Kidney epithelial cell (primary cell): Measurements from ENCODE around the gene GRIK4. TPM values are rescaled to one million over a fixed set of nuclear protein-coding genes. Genes with fewer than 3 reads are reported as not detected.

Experiments
- DNase-seq: peaks from one replicate; pipeline ENCODE4 v3.0.0-alpha.2; 2010; ENCODE audit warnings: low read depth
- H3K27me3 ChIP-seq: 2 replicates; pipeline ENCODE4 v1.6.0; 2011; ENCODE audit warnings: low read length; ENCODE audit not compliant: control insufficient read depth, insufficient read depth
- H3K36me3 ChIP-seq: 2 replicates; pipeline ENCODE4 v1.5.1; 2011; ENCODE audit warnings: low read length; ENCODE audit not compliant: control insufficient read depth, insufficient read depth
- H3K4me3 ChIP-seq: 2 replicates; pipeline ENCODE4 v1.5.1; 2011; ENCODE audit warnings: low read depth, mild to moderate bottlenecking, control low read depth, low read length
- total RNA-seq: library from RNA; depleted of rRNA; stranded (reverse); fragments of >200 nt; gene quantifications from 2 replicates; pipeline ENCODE4 v1.2.3, GENCODE V29; 2015
- TF ChIP-seq, protein P1 (sequence below): IDR thresholded peaks from 2 replicates; pipeline ENCODE4 v1.5.1; 2011; ENCODE audit warnings: mild to moderate bottlenecking, moderate library complexity, low read length, control low read depth, inconsistent platforms; ENCODE audit not compliant: insufficient read depth, poor library complexity, severe bottlenecking

Gene GRIK4
- total RNA-seq, 1 donor from 2014 or later: 0.17 TPM

- TF ChIP-seq, protein P1, sequence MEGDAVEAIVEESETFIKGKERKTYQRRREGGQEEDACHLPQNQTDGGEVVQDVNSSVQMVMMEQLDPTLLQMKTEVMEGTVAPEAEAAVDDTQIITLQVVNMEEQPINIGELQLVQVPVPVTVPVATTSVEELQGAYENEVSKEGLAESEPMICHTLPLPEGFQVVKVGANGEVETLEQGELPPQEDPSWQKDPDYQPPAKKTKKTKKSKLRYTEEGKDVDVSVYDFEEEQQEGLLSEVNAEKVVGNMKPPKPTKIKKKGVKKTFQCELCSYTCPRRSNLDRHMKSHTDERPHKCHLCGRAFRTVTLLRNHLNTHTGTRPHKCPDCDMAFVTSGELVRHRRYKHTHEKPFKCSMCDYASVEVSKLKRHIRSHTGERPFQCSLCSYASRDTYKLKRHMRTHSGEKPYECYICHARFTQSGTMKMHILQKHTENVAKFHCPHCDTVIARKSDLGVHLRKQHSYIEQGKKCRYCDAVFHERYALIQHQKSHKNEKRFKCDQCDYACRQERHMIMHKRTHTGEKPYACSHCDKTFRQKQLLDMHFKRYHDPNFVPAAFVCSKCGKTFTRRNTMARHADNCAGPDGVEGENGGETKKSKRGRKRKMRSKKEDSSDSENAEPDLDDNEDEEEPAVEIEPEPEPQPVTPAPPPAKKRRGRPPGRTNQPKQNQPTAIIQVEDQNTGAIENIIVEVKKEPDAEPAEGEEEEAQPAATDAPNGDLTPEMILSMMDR: no peak
- H3K4me3 ChIP-seq: no peak overlapping the region
- no peaks in the 10 kb centered on the region for H3K27me3 ChIP-seq
- DNase-seq: no peak
- no peaks in the 10 kb centered on the region for H3K36me3 ChIP-seq
Measured at GRCh38 chr11:120810251-120810650, 298.7 kb downstream of the GRIK4 start.

DNA sequence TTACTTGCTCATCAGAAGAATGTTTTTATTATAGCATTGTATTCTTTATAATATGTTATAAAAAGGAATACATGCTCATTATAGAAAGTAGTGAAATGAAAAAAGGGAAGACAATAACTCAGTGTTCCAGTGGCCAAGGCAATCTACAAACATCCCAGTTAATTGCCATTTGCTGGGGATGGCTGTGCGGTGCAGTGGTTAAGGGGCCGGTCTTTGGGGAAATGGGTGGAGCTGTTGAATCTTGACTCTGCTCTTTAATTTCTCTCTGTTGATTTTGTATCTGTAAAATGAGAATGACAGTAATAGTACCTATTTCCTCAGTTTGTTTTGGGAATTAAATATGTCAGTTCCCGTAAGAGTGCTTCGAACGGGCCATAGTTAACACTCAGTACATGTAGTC, 299.7 kb downstream of the GRIK4 start:
- Histone ChIP-seq H3K4me3 (no peak overlapping the region), H3K36me3 (no peaks in the 10 kb centered on the region), H3K27me3 (no peaks in the 10 kb centered on the region)
- no peak for DNase-seq
- TF ChIP-seq, protein P1: no peak

GRCh38 chr11:120811731-120812130, 300.2 kb downstream of the GRIK4 start:
- Histone ChIP-seq H3K36me3 (no peaks in the 10 kb centered on the region), H3K4me3 (no peak overlapping the region), H3K27me3 (no peaks in the 10 kb centered on the region)
- no peak for DNase-seq
- TF ChIP-seq, protein P1: no peak

DNA sequence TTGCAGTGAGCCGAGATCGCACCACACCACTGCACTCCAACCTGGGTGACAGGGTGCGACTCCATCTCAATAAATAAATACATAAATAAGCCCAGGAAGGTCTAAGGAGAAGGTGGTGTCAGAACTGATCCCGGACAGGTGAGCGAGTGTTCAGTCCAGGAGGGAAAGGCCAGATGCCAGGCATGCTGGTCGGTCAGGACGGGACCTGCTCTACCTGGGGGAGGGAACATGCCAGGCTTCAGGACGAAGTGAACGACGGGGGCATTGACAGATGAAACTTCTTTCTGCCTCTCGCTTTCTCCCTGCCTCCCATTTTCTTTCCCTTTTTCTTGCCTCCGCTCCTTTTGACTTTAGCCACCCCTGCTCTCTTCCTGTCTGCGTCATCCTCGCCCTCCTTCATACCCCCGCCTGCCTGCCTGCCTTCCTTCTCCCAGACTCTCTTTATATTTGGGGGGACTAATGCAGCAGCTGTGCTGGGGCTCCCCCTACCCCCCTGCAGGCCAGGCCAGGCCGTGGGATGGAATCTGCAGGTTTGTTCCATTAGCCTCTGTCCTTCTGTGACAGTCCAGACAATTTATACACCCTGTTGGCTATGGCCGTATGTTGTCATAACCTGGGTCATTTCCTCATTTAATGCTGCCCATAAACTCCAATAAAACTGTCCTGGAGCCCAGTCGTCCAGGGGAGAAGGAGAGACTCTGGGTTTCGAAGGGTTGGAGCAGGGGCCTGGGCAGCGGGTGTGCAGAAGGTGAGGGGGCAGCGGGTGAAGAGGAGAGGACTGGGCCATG, 303.2 kb downstream of the GRIK4 start:
- H3K36me3 ChIP-seq: no peaks in the 10 kb centered on the region
- no peak for DNase-seq
- no peak overlapping the region for H3K4me3 ChIP-seq
- TF ChIP-seq, protein P1: no peak
- H3K27me3 ChIP-seq: peaks cover 7% of the 10 kb centered on the region

DNA sequence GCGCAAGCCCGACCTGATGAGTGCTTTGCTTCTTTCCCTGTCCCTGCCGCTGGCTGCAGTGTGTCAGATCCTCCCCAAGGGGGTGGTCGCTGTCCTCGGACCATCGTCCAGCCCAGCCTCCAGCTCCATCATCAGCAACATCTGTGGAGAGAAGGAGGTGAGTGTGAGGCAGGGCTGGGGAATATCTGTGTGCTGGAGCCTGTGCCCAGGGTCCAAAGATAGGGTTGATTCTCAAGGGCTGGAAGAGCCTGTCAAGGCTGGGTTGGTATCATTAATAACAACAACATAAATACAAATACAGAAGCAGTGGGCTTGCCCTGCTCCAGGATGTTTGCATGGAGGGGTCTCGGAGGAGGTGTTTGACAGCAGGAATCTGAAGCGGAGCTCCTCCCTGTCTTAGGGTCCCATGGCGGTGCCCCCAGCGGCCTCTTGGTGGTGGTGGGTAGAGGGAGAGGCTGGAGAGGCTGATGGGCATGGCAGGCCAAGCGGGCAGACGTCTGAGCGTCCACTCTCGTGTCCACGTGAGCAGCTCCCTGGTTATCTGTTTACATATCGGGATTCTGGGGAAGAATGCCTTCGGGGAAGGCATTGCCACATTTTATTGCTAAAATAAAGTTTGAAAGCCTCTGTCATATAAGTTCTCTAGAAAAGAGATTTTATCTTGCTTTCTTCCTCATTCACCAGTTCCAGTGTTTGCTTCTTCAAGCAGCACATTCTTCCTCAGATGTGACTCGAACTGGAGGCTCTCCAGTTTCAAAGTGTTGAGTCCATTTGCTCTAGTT, 304.0 kb downstream of the GRIK4 start:
- H3K27me3 ChIP-seq: peaks cover 7% of the 10 kb centered on the region
- TF ChIP-seq, protein P1: no peak

More for the DNA sequence above, 304.0 kb downstream of the GRIK4 start:
- Histone ChIP-seq H3K36me3 (no peaks in the 10 kb centered on the region), H3K4me3 (no peak overlapping the region)
- DNase-seq: no peak
